ENCODE results near the gene BCL2.

BCL2 gene

DNA sequence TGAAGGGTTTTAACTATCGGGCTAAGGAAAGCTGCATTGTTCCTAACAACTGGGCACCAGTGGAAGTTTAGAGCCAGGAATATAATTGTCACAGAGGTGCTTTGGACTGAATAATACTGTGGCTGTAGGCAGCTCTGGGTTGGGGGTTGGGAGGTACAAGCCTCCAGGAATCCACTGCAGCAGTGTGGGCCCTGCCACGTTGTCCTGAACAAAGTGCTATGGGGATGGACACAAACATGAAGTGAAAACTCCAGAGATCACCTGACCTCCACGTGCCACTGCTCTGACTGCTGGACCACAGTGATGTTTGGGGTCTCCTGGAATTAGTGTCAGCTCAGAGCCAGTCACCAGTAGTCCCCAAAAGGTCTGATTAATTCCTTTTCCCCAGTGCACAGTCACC, 110.9 kb downstream of the BCL2 start:
- Histone ChIP-seq H3K4me1 (ENCODE audit: low read depth, poor library complexity, severe bottlenecking) (peaks cover 33% of the 10 kb centered on the region), H3K9ac (no peak overlapping the region)

DNA sequence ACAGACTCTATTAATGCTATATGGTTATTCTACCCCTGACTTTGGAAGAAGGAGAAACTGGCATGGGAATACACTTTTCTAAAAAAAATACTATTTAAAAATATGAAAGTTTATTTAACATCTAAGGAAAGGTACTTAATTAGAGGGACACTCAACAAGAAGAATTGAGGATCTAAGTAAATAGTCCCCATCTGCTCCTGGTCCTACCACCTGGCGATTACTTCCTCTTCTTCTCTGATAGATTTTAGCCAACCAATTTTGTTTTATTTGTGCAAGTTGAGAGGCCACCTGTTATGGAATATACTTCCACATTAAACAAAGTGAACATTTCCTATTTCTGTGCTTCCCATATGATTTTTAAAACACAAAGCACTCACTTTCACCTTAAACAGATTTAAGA, 111.7 kb downstream of the BCL2 start:
- H3K4me1 ChIP-seq (ENCODE audit: low read depth, poor library complexity, severe bottlenecking): peaks cover 24% of the 10 kb centered on the region
- no peak overlapping the region for H3K4me2 ChIP-seq
- no peak overlapping the region for H3K27ac ChIP-seq
- H3K9ac ChIP-seq: no peak overlapping the region
- H4K20me1 ChIP-seq (ENCODE audit: insufficient read depth): no peaks in the 10 kb centered on the region
- H3K36me3 ChIP-seq (ENCODE audit: insufficient read depth): no peaks in the 10 kb centered on the region
- H2AFZ ChIP-seq (ENCODE audit: low read depth): no peak overlapping the region
- H3K4me3 ChIP-seq (IDR thresholded peaks at IDR 0.05; ENCODE audit: insufficient read depth, low read depth, low read length): no peak overlapping the region
- H3K79me2 ChIP-seq (ENCODE audit: insufficient read depth, low read depth): peaks cover 16% of the 10 kb centered on the region; the same call in 1 of the 2 replicates
- TF ChIP-seq, protein P1, sequence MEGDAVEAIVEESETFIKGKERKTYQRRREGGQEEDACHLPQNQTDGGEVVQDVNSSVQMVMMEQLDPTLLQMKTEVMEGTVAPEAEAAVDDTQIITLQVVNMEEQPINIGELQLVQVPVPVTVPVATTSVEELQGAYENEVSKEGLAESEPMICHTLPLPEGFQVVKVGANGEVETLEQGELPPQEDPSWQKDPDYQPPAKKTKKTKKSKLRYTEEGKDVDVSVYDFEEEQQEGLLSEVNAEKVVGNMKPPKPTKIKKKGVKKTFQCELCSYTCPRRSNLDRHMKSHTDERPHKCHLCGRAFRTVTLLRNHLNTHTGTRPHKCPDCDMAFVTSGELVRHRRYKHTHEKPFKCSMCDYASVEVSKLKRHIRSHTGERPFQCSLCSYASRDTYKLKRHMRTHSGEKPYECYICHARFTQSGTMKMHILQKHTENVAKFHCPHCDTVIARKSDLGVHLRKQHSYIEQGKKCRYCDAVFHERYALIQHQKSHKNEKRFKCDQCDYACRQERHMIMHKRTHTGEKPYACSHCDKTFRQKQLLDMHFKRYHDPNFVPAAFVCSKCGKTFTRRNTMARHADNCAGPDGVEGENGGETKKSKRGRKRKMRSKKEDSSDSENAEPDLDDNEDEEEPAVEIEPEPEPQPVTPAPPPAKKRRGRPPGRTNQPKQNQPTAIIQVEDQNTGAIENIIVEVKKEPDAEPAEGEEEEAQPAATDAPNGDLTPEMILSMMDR (conservative IDR thresholded peaks at IDR 0.05; ENCODE audit: low read depth, low read length): no peak
- H3K27me3 ChIP-seq (ENCODE audit: insufficient read depth, low read depth): no peaks in the 10 kb centered on the region

More for the DNA sequence above, 110.9 kb downstream of the BCL2 start:
- Histone ChIP-seq H3K4me2 (no peak overlapping the region), H4K20me1 (ENCODE audit: insufficient read depth) (no peaks in the 10 kb centered on the region), H3K4me3 (IDR thresholded peaks at IDR 0.05; ENCODE audit: insufficient read depth, low read depth, low read length) (no peak overlapping the region), H2AFZ (ENCODE audit: low read depth) (no peak overlapping the region), H3K36me3 (ENCODE audit: insufficient read depth) (no peaks in the 10 kb centered on the region), H3K27me3 (ENCODE audit: insufficient read depth, low read depth) (no peaks in the 10 kb centered on the region), H3K79me2 (ENCODE audit: insufficient read depth, low read depth) (peaks cover 22% of the 10 kb centered on the region; the same call in 1 of the 2 replicates), H3K27ac (no peak overlapping the region)
- TF ChIP-seq, protein P1 (conservative IDR thresholded peaks at IDR 0.05; ENCODE audit: low read depth, low read length): no peak

DNA sequence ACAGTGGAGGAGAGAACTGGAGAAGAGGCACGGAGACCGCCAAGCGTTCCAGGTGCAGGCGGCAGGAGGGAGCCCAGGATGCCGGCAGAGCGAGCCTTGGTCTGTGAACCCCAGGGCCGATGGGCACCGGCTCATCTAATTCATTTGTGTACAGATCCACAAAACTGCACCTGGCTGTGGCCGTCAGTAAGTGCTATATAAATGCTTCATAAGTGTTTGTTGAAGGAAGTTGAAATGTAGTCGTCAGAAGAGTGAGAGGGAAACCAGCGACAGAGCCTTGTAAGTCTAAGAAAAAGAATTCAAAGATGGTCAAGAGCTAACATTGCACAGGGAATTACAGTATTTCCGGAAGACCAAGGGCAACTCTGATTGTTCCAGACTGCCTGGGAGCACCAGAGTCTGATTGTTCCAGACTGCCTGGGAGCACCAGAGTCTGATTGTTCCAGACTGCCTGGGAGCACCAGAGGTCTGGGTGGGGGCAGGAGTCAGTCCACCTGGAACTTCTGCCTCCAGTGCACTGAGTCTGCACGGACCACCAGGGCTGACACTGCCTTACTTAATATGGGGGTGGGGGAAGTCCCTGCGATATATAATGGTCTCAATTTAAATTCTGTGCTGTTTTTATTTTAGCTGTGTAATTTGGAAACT, 112.3 kb downstream of the BCL2 start:
- Histone ChIP-seq H3K36me3 (ENCODE audit: insufficient read depth) (no peaks in the 10 kb centered on the region), H2AFZ (ENCODE audit: low read depth) (no peak overlapping the region), H3K4me3 (IDR thresholded peaks at IDR 0.05; ENCODE audit: insufficient read depth, low read depth, low read length) (no peak overlapping the region), H3K4me2 (no peak overlapping the region), H3K27ac (no peak overlapping the region), H4K20me1 (ENCODE audit: insufficient read depth) (no peaks in the 10 kb centered on the region), H3K27me3 (ENCODE audit: insufficient read depth, low read depth) (no peaks in the 10 kb centered on the region), H3K79me2 (ENCODE audit: insufficient read depth, low read depth) (peaks cover 10% of the 10 kb centered on the region; the same call in 1 of the 2 replicates), H3K4me1 (ENCODE audit: low read depth, poor library complexity, severe bottlenecking) (peaks cover 19% of the 10 kb centered on the region), H3K9ac (no peak overlapping the region)
- TF ChIP-seq, protein P1 (conservative IDR thresholded peaks at IDR 0.05; ENCODE audit: low read depth, low read length): no peak

DNA sequence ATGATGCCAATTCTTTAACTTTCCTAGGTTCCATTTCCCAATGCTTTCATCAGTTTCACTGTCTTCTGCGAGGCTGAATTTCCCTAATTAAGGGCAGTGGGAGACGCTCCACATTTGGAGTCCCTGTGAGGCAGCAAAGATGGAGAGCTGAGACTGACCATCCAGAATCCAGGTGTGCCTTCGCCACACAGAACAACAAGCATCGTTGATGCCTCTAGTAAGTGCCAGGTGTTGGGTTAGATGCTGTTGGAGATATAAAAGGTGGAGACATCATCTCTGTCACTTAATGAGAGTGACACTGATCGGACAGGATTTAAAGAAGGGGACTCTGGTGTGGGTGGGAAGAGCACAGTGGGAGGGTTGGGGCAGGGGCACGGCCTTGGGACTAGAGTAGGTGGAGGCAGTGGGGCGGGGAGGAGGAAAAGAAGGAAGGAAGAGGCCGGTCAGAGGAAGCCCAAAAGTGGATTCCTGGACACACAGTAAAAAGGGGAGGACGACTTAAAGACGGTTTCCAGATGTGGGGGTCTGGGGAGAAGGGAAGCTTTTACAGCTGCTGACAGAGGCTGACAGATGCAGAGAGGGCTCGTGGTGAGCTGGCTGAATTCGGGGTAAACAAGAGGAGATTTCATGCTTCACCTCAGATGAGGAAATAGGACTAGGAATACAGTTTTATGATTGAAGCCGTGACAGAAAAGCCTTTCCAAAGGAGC, 113.0 kb downstream of the BCL2 start:
- no peak overlapping the region for H3K9ac ChIP-seq

More for the DNA sequence above, 113.0 kb downstream of the BCL2 start:
- Histone ChIP-seq H4K20me1 (ENCODE audit: insufficient read depth) (no peaks in the 10 kb centered on the region), H2AFZ (ENCODE audit: low read depth) (no peak overlapping the region), H3K27me3 (ENCODE audit: insufficient read depth, low read depth) (no peaks in the 10 kb centered on the region), H3K36me3 (ENCODE audit: insufficient read depth) (no peaks in the 10 kb centered on the region), H3K4me3 (IDR thresholded peaks at IDR 0.05; ENCODE audit: insufficient read depth, low read depth, low read length) (no peak overlapping the region), H3K79me2 (ENCODE audit: insufficient read depth, low read depth) (peaks cover 10% of the 10 kb centered on the region; the same call in 1 of the 2 replicates), H3K27ac (no peak overlapping the region), H3K4me1 (ENCODE audit: low read depth, poor library complexity, severe bottlenecking) (peaks cover 17% of the 10 kb centered on the region), H3K4me2 (no peak overlapping the region)
- TF ChIP-seq, protein P1 (conservative IDR thresholded peaks at IDR 0.05; ENCODE audit: low read depth, low read length): no peak

Measured in KMS-11 (cell line).